Retinal pigment epithelial cell (primary cell): ENCODE results near the gene CDH13.

Source experiments
- DNase-seq: peaks from one replicate; pipeline ENCODE4 v3.0.0-alpha.2; 2010; ENCODE audit warnings: low read depth
- H3K4me3 ChIP-seq: 2 replicates; pipeline ENCODE4 v1.5.1; 2011; ENCODE audit warnings: mild to moderate bottlenecking, low read length, control low read depth, moderate library complexity
- TF ChIP-seq, protein P1 (sequence below): conservative IDR thresholded peaks from 2 replicates; pipeline ENCODE4 v1.5.1; 2011; ENCODE audit warnings: low read depth, low read length, control low read depth, inconsistent platforms

The CDH13 gene

DNA sequence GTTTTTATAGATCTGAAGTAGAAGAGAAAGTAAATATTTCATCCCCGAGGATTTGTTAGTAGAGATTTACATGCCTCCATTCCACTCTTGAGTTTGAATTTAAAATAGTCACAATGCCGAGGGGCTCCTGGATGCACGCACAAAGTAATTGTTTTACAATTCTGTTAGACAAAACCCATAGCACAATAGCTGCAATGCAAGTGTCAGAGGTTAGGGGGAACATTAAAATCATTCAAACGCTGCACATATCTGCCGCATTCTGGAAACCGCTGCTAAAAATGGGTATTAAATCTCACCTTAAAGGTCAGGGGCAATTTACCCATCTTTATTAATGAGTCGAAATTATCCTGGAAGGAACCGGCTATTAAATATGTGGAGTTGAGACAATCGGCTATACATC is 652.5 kb downstream of the CDH13 start:
- TF ChIP-seq, protein P1, sequence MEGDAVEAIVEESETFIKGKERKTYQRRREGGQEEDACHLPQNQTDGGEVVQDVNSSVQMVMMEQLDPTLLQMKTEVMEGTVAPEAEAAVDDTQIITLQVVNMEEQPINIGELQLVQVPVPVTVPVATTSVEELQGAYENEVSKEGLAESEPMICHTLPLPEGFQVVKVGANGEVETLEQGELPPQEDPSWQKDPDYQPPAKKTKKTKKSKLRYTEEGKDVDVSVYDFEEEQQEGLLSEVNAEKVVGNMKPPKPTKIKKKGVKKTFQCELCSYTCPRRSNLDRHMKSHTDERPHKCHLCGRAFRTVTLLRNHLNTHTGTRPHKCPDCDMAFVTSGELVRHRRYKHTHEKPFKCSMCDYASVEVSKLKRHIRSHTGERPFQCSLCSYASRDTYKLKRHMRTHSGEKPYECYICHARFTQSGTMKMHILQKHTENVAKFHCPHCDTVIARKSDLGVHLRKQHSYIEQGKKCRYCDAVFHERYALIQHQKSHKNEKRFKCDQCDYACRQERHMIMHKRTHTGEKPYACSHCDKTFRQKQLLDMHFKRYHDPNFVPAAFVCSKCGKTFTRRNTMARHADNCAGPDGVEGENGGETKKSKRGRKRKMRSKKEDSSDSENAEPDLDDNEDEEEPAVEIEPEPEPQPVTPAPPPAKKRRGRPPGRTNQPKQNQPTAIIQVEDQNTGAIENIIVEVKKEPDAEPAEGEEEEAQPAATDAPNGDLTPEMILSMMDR = no peak
- no peak for DNase-seq
- H3K4me3 ChIP-seq = no peak overlapping the region

- DNase-seq = no peak
- TF ChIP-seq, protein P1 = no peak
- no peak overlapping the region for H3K4me3 ChIP-seq
These were observed 659.2 kb downstream of the CDH13 start for GRCh38 chr16:83285921-83286320.

GRCh38 chr16:83296505-83296904 is 669.7 kb downstream of the CDH13 start:
- TF ChIP-seq, protein P1 = no peak
- H3K4me3 ChIP-seq = no peak overlapping the region
- no peak for DNase-seq

GRCh38 chr16:83298541-83298940 is 671.8 kb downstream of the CDH13 start:
- TF ChIP-seq, protein P1 = no peak
- H3K4me3 ChIP-seq = no peak overlapping the region
- no peak for DNase-seq

GRCh38 chr16:83300326-83300725 is 673.6 kb downstream of the CDH13 start:
- no peak overlapping the region for H3K4me3 ChIP-seq
- no peak for DNase-seq
- TF ChIP-seq, protein P1 = no peak

DNA sequence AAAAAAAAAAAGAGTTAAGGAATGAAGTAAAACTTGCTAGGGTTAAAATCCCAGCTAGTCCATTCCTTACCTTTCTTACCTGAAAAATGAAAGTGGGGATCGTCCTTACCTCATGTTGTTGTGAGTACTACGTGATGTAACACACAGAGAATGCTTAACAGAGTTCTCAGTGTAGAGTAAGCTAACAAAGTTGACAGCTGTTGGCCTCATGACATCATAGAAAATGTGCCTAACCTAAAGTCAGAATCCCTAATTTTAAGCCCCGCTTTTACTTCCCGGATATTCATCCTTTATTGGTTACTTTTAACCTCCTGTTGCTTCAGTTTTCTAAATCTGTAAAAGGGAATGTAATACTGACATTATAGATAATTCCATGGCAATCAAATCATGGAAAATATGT is 675.2 kb downstream of the CDH13 start:
- no peak overlapping the region for H3K4me3 ChIP-seq
- no peak for DNase-seq
- TF ChIP-seq, protein P1 = no peak

GRCh38 chr16:83302853-83303252 is 676.1 kb downstream of the CDH13 start:
- TF ChIP-seq, protein P1 = no peak
- H3K4me3 ChIP-seq = no peak overlapping the region
- DNase-seq = no peak
